WERI-Rb-1 (cell line): ENCODE data around the gene MCU.

ENCODE experiments used
- DNase-seq: peaks from one replicate; pipeline ENCODE4 v3.0.0-alpha.2; 2020
- H3K27ac ChIP-seq: fragments of 250-450 bp; sonication (Bioruptor Pico); 2 replicates; pipeline ENCODE4 v1.5.1; 2020; ENCODE audit warnings: mild to moderate bottlenecking, moderate library complexity
- H3K27me3 ChIP-seq: fragments of 250-450 bp; sonication (Bioruptor Pico); 2 replicates; pipeline ENCODE4 v1.5.1; 2021; ENCODE audit warnings: mild to moderate bottlenecking, low read depth, moderate library complexity; ENCODE audit not compliant: insufficient read depth, severe bottlenecking
- H3K36me3 ChIP-seq: fragments of 250-450 bp; sonication (Bioruptor Pico); 2 replicates; pipeline ENCODE4 v1.5.1; 2020; ENCODE audit warnings: mild to moderate bottlenecking, moderate library complexity
- H3K4me3 ChIP-seq: 2 replicates; pipeline ENCODE4 v1.5.1; 2011; ENCODE audit warnings: low read depth, mild to moderate bottlenecking, control low read depth, low read length
- H3K9me3 ChIP-seq: fragments of 250-450 bp; sonication (Bioruptor Pico); 2 replicates; pipeline ENCODE4 v1.5.1; 2021; ENCODE audit warnings: mild to moderate bottlenecking, moderate library complexity; ENCODE audit not compliant: severe bottlenecking
- TF ChIP-seq, protein P1 (sequence below): IDR thresholded peaks from 2 replicates; pipeline ENCODE4 v1.5.1; 2011; ENCODE audit warnings: low read depth, mild to moderate bottlenecking, control low read depth, inconsistent platforms, low read length

Gene MCU

DNA sequence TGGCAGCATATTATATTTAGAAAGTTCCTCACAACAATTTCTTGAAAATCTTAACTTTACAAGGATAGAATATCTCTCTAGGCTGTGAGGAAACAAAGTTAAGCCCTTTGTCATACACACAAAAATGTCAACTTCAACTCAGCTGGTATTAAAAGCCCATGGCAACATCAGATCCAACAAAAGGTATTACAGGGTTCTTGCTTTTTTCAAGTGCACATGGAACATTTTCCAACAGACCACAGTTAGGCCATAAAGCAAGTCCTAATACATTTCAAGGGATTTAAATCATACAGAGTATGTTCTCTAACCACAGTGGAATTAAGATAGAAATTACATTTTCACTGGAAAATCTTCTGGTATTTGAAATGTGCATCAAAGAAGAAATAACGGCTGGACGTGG lies 129.7 kb downstream of the MCU start:
- Histone ChIP-seq H3K27me3 (no peaks in the 10 kb centered on the region), H3K9me3 (no peaks in the 10 kb centered on the region), H3K36me3 (no peaks in the 10 kb centered on the region), H3K27ac (no peak overlapping the region), H3K4me3 (no peak overlapping the region)
- TF ChIP-seq, protein P1, sequence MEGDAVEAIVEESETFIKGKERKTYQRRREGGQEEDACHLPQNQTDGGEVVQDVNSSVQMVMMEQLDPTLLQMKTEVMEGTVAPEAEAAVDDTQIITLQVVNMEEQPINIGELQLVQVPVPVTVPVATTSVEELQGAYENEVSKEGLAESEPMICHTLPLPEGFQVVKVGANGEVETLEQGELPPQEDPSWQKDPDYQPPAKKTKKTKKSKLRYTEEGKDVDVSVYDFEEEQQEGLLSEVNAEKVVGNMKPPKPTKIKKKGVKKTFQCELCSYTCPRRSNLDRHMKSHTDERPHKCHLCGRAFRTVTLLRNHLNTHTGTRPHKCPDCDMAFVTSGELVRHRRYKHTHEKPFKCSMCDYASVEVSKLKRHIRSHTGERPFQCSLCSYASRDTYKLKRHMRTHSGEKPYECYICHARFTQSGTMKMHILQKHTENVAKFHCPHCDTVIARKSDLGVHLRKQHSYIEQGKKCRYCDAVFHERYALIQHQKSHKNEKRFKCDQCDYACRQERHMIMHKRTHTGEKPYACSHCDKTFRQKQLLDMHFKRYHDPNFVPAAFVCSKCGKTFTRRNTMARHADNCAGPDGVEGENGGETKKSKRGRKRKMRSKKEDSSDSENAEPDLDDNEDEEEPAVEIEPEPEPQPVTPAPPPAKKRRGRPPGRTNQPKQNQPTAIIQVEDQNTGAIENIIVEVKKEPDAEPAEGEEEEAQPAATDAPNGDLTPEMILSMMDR: no peak
- DNase-seq: no peak

DNA sequence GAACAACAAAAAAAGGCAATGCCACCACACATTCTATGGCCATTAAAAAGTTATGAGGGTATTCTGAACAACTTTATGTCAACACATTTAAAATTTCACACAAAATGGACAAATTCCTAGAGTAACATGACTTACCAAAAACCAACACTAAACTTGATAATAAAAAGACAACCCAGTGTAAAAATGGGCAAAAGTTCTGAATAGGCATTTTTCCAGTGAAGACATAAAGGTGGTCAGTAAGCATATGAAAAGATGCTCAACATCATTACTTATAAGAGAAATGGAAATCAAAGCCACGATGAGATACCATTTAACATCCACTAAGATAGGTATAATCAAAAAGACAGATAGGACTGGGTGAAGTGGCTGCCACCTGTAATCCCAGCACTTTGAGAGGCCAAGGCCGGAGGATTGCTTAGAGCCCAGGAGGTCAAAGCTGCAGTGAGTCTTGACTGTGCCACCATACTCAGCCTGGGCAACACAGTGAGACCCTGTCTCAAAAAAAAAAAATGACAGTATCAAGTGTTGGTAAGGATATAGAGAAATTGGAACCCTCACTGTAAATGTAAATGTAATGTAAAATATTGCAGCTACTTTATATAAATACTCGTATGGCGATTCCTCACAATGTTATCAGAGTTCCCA lies 130.5 kb downstream of the MCU start:
- no peaks in the 10 kb centered on the region for H3K27me3 ChIP-seq
- H3K9me3 ChIP-seq: no peaks in the 10 kb centered on the region
- DNase-seq: no peak
- H3K36me3 ChIP-seq: no peaks in the 10 kb centered on the region
- no peak overlapping the region for H3K4me3 ChIP-seq
- TF ChIP-seq, protein P1: no peak
- no peak overlapping the region for H3K27ac ChIP-seq

DNA sequence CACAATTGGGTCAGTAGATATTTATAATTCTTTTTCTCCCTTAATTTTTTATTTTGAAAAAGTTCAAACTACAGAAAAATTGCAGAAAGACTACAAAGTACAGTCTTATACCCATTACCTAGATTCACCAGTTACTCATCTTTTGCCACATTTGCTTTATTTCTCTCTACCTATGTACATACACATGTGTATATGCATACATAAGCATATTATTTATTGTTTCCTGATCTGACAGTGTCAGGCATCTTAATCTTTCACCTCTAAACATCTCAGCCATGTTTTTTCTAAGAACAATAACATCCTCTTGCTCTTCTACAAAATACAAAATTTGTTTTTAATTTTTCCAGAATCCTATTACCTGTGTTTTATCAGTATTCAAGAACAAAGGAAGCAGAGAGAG lies 133.2 kb downstream of the MCU start:
- TF ChIP-seq, protein P1: no peak
- no peak overlapping the region for H3K27ac ChIP-seq
- no peak for DNase-seq
- H3K36me3 ChIP-seq: no peaks in the 10 kb centered on the region
- no peak overlapping the region for H3K4me3 ChIP-seq
- H3K27me3 ChIP-seq: no peaks in the 10 kb centered on the region
- no peaks in the 10 kb centered on the region for H3K9me3 ChIP-seq

- TF ChIP-seq, protein P1: no peak
- no peak overlapping the region for H3K27ac ChIP-seq
- no peak for DNase-seq
- no peaks in the 10 kb centered on the region for H3K9me3 ChIP-seq
- no peaks in the 10 kb centered on the region for H3K36me3 ChIP-seq
- no peaks in the 10 kb centered on the region for H3K27me3 ChIP-seq
- no peak overlapping the region for H3K4me3 ChIP-seq
These were observed 134.4 kb downstream of the MCU start for GRCh38 chr10:72826346-72826745.

- DNase-seq: no peak
- H3K27ac ChIP-seq: no peak overlapping the region
These were observed 136.4 kb downstream of the MCU start for GRCh38 chr10:72828294-72828693.

GRCh38 chr10:72830625-72831024 lies 138.7 kb downstream of the MCU start:
- Histone ChIP-seq H3K27ac (no peak overlapping the region), H3K36me3 (no peaks in the 10 kb centered on the region; the same call in 1 of the 2 replicates), H3K4me3 (no peak overlapping the region), H3K9me3 (no peaks in the 10 kb centered on the region), H3K27me3 (no peaks in the 10 kb centered on the region)
- no peak for DNase-seq
- TF ChIP-seq, protein P1: no peak

More at GRCh38 chr10:72828294-72828693, 136.4 kb downstream of the MCU start:
- no peaks in the 10 kb centered on the region for H3K9me3 ChIP-seq
- no peak overlapping the region for H3K4me3 ChIP-seq
- no peaks in the 10 kb centered on the region for H3K36me3 ChIP-seq
- TF ChIP-seq, protein P1: no peak
- no peaks in the 10 kb centered on the region for H3K27me3 ChIP-seq
